AG20443 (cell line): Measurements from ENCODE around the gene MRPS35.

Source experiments
- DNase-seq: peaks from one replicate; pipeline ENCODE4 v3.0.0; 2012; ENCODE audit warnings: low spot score, mixed read lengths

MRPS35 gene

GRCh38 chr12:27772328-27773049 is 61.9 kb downstream of the MRPS35 start:
- no peak for DNase-seq

DNA sequence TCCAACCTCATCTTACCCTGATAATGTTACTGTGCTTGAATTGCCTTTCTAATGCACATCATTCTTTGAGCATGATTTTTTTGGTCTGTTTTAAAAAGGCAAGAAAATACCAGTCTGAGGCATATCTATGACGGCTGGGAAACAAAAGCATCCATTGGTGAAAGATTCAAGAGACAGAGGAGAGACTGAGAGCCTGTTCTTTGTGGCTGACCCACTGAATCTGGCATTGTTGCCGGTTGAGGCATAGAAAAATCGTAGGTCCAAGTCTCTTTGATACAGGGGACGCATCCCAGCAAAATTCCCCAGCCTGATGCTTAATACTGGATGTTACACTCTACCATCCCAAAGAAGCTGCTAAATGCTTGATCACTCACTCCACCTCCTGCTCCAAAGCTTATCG is 66.5 kb downstream of the MRPS35 start:
- DNase-seq: no peak

DNA sequence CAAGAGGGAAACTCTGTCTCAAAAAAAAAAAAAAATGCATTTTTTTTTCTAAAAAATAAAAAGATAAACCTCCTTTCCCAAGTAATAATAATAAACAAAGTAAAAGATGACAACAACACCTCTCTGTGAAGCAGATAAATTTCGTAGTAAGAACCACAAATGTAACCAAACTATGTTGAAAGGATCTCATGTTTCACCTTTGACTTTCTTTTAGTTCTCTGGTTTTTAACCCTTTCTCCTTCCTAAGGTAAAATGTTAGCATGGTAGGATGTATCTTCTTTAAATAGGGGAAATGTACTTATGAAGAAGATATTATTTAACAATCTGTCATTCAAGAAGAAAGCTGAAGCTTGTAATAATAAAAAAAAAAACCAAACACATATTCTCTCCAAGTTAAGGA is 67.6 kb downstream of the MRPS35 start:
- no peak for DNase-seq

DNA sequence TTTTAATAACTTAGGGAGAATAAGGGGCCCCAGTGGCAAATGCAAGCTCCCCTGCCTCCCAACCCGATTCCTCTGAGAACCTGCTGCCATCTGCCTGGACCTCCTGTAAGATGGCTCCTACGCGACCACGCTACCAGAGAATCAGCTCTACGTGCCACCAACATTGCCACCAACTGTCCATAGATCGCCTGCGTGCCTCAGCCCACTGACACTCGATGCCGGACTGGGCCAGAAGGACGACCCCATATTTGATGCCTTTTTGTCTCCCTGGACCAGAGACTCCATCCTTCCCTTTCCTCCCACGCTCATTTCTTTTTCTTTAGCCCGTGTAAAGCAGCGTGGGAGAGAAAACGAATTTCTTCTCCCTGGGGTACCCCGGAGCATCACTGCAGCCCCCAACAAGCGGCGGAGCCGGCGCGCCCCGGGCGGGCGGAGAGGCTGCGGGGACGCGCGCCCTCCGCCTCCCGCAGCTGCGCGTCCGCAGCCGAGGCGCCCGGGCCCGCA is 68.8 kb downstream of the MRPS35 start:
- peak; percentile 30 for DNase-seq

DNA sequence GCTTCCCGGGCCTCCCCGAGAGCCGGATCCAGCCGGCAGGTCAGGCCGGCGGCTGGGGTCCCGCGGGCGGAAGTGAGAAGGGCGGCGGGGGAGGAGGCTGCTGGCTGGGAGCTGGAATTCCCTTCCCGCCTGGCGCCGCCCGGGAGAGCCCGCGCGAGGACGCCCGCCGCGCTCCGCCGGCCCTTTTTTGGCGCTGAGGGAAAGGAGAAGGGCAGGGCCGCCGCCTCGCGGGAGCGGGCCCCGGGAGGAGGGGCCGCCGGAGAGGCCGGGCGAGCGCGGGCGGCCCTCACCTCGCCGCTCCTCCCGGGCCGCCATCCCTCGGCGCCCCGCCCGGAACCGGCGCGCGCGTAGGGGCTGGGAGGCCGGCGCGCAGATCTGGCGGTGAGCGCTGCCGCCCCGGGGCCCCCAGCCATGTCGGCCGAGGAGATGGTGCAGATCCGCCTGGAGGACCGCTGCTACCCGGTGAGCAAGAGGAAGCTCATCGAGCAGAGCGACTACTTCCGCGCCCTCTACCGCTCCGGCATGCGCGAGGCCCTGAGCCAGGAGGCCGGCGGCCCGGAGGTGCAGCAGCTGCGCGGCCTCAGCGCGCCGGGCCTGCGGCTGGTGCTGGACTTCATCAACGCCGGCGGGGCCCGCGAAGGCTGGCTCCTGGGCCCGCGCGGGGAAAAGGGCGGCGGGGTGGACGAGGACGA is 69.4 kb downstream of the MRPS35 start, which contains the start of the genes KLHL42 and MANSC4:
TSS of gene KLHL42 (plus strand) at position 314 of the 692 bp plus-strand sequence. CDS start at position 412, 98 bp downstream.
TSS of gene MANSC4 (minus strand) at position 317 of the 692 bp plus-strand sequence. CDS start 8,960 bp downstream, outside the sequence.
- peak; percentile 94 for DNase-seq

GRCh38 chr12:27780612-27781408 is 70.2 kb downstream of the MRPS35 start:
- peak; percentile 55 for DNase-seq

GRCh38 chr12:27781680-27782079 is 71.0 kb downstream of the MRPS35 start:
- DNase-seq: no peak

DNA sequence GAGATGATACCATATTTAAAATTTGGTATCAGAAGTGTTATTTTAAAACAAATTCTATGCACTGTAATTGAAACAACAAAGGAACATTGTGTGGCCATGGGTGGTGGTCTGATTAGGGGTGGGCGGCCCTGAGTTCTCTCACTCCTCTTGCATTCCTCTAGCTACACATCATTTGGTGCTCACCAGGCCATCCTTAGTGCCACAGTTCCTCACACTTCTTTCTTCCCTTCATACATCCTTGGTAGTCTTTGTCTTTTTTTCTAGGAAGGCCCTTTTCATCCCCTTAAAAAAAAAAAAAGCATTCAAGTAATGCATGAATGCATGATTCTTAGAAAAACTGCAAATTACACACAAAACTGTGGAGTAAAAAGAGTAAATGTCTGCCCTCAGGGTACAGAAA is 71.8 kb downstream of the MRPS35 start:
- no peak for DNase-seq

GRCh38 chr12:27785882-27786570 is 75.4 kb downstream of the MRPS35 start:
- no peak for DNase-seq

DNA sequence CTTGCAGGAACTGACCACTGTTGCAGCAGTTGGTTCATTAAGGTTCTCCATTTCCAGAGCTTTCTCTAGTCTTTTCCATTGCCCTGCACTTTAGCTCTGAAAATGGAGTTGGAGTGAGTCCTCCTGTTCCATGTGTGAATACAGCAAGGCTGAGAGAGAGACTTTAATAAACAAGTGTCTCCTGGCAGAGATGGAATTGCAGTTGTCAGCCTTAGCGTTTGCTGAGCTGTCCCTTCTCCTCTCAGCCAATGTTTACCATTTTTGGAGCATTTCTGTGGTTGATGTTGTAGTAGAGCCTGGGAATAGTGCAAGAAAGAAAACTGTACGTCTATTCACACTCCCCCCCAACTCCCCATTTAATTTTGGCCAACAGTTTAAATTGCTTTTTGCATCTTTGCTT is 76.9 kb downstream of the MRPS35 start:
- peak; percentile 15 for DNase-seq

- no peak for DNase-seq
Observed at GRCh38 chr12:27790179-27790578, 79.5 kb downstream of the MRPS35 start.

GRCh38 chr12:27794818-27795584 is 84.4 kb downstream of the MRPS35 start:
- no peak for DNase-seq

DNA sequence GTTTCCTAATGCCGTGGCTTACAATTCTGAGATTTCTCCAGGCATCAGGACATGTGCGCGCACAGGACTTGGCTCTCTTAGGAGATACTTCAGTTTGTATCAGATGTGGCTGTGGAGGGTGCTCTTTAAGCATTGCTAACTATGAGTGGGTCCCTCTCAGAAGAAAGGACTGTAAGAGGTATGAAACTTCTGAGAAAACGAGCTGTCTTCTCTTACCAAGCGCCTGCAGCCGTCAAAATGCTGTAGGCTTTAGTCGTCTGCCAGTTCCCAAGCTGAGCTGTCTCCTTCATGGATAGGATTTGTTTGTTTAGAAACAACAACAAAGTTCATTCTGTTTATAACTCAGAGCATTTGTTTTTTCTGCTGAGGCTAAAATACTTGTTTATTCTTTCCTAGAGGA is 85.5 kb downstream of the MRPS35 start:
- DNase-seq: no peak

GRCh38 chr12:27797301-27798025 is 86.8 kb downstream of the MRPS35 start:
- no peak for DNase-seq

DNA sequence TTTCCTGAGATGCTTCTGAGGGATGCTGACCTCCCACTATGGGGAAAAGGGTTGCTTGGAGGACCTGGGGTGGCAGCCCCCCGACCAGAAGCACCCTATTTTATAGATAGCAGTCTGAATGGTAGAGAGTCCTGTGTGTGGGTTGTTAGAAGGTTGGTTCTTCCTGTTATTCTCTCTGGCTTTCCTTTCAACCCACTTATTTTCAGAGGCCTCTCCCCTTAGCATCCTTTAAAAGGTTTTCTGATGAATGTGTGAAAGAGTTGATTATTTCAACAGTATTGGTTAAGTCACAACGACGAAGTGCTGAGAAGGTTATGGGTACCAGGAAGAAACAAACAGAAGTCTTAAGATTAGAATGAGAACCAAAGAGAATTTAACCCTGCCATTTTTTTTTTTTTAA is 90.2 kb downstream of the MRPS35 start:
- no peak for DNase-seq

- no peak for DNase-seq
Observed at GRCh38 chr12:27801630-27802029, 91.0 kb downstream of the MRPS35 start.

- DNase-seq: no peak
Observed at GRCh38 chr12:27802511-27802910, 91.9 kb downstream of the MRPS35 start.

- DNase-seq: no peak
Observed at GRCh38 chr12:27802936-27803335, 92.3 kb downstream of the MRPS35 start.

DNA sequence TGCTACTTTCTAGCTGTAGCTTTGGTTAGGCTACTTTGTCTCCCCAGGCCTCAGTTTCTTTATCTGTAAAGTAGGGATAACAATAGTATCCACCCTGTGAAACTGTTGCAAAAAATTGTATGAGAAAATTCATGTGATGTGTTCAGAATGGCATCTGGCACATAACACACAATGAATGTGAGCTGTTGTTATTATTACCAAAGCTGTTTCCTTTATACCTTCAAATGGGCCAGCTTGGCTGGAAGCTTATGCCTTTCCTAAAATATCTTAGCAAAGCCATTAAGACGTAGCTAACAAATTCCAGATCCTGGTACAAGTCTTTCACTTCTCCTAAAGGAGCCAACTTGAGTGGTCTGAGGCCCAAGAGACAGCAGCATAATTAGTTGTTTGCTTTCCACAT is 94.6 kb downstream of the MRPS35 start:
- no peak for DNase-seq
